ENCODE data around the gene TRIM14.

GRCh38 chr9:98075332-98075805, 43.7 kb downstream of the TRIM14 start:
- TF ChIP-seq L3MBTL2 (conservative IDR thresholded peaks at IDR 0.05) (no peak), ARNT (IDR thresholded peaks at IDR 0.05) (no peak), ELF4 (IDR thresholded peaks at IDR 0.05) (no peak), LEF1 (IDR thresholded peaks at IDR 0.05; ENCODE audit: borderline replicate concordance) (no peak), FOXM1 (IDR thresholded peaks at IDR 0.05; ENCODE audit: borderline replicate concordance) (no peak), CTBP1 (IDR thresholded peaks at IDR 0.05; ENCODE audit: borderline replicate concordance) (no peak)

Measured in HEK293T (cell line).